GM12878 (cell line): ENCODE data around the gene EML3. TPM values are rescaled to one million over a fixed set of nuclear protein-coding genes. Genes with fewer than 3 reads are reported as not detected.
A peak's percentile ranks its signal among the peaks of the same experiment; 100 is the strongest.

ENCODE experiments used
- ATF2 ChIP-seq: IDR thresholded peaks from 2 replicates; pipeline ENCODE4 v1.6.1; 2012; ENCODE audit warnings: low read length, inconsistent platforms
- ATF7 ChIP-seq: fragments of 450-650 bp; IDR thresholded peaks from 2 replicates; pipeline ENCODE4 v1.6.1; 2016; ENCODE audit warnings: low read depth, mild to moderate bottlenecking
- BACH1 ChIP-seq: fragments of 450-650 bp; IDR thresholded peaks from 2 replicates; pipeline ENCODE4 v1.6.1; 2017; ENCODE audit warnings: mild to moderate bottlenecking, borderline replicate concordance
- BCL11A ChIP-seq: IDR thresholded peaks from 2 replicates; pipeline ENCODE4 v1.6.1; 2011; ENCODE audit warnings: low read depth, low read length
- BHLHE40 ChIP-seq, 2 experiments: fragments of 450-650 bp in 1 of 2; IDR thresholded peaks; 2 replicates each; pipeline ENCODE4 v1.6.1; 2011 to 2017; ENCODE audit warnings: low read depth in 2 of 2, borderline replicate concordance in 1 of 2, improper control_type of control experiment in 1 of 2, low read length in 1 of 2, mild to moderate bottlenecking in 1 of 2
- CBX5 ChIP-seq: sonication (generic); IDR thresholded peaks from 2 replicates; pipeline ENCODE4 v1.6.1; 2016; ENCODE audit warnings: low read depth, moderate library complexity, mild to moderate bottlenecking, inconsistent platforms
- CHD4 ChIP-seq: fragments of 200-600 bp; sonication (generic); IDR thresholded peaks from 2 replicates; pipeline ENCODE4 v1.6.1; 2016; ENCODE audit warnings: mild to moderate bottlenecking
- DPF2 ChIP-seq: fragments of 450-650 bp; IDR thresholded peaks from 2 replicates; pipeline ENCODE4 v1.6.1; 2017; ENCODE audit warnings: mild to moderate bottlenecking
- E4F1 ChIP-seq: fragments of 450-650 bp; IDR thresholded peaks from 2 replicates; pipeline ENCODE4 v1.6.1; 2018; ENCODE audit warnings: borderline replicate concordance, mild to moderate bottlenecking; ENCODE audit not compliant: partially characterized antibody
- FOS ChIP-seq: IDR thresholded peaks from 3 replicates; pipeline ENCODE4 v1.6.1; 2011; ENCODE audit warnings: borderline replicate concordance; ENCODE audit not compliant: insufficient read length; ENCODE audit errors: extremely low read depth
- HDAC2 ChIP-seq: fragments of 200-600 bp; sonication (generic); IDR thresholded peaks from 2 replicates; pipeline ENCODE4 v1.6.1; 2017
- HDGF ChIP-seq: fragments of 450-650 bp; IDR thresholded peaks from 2 replicates; pipeline ENCODE4 v1.6.1; 2016; ENCODE audit warnings: antibody characterized with exemption
- HSF1 ChIP-seq: fragments of 150-350 bp; IDR thresholded peaks from 2 replicates; pipeline ENCODE4 v1.6.1; 2014; ENCODE audit warnings: mild to moderate bottlenecking, low read depth, low read length
- IRF4 ChIP-seq: IDR thresholded peaks from 2 replicates; pipeline ENCODE4 v1.6.1; 2011; ENCODE audit warnings: low read depth, low read length
- JUND ChIP-seq: IDR thresholded peaks from 2 replicates; pipeline ENCODE4 v1.6.1; 2012; ENCODE audit warnings: low read depth, mild to moderate bottlenecking, low read length, improper control_type of control experiment, moderate library complexity
- LARP7 ChIP-seq: fragments of 450-650 bp; IDR thresholded peaks from 2 replicates; pipeline ENCODE4 v1.6.1; 2017; ENCODE audit warnings: mild to moderate bottlenecking
- MEF2A ChIP-seq: IDR thresholded peaks from 2 replicates; pipeline ENCODE4 v1.6.1; 2011; ENCODE audit warnings: low read depth, mild to moderate bottlenecking, low read length, moderate library complexity; ENCODE audit not compliant: insufficient read depth
- MLLT1 ChIP-seq: fragments of 450-650 bp; IDR thresholded peaks from 2 replicates; pipeline ENCODE4 v1.6.1; 2016; ENCODE audit warnings: mild to moderate bottlenecking
- MYB ChIP-seq: fragments of 150-350 bp; IDR thresholded peaks from 2 replicates; pipeline ENCODE4 v1.6.1; 2014; ENCODE audit warnings: mild to moderate bottlenecking, low read depth, low read length, borderline replicate concordance
- NBN ChIP-seq: fragments of 450-650 bp; IDR thresholded peaks from 2 replicates; pipeline ENCODE4 v1.6.1; 2016
- NFXL1 ChIP-seq: fragments of 450-650 bp; IDR thresholded peaks from 2 replicates; pipeline ENCODE4 v1.6.1; 2017; ENCODE audit warnings: antibody characterized with exemption, mild to moderate bottlenecking, borderline replicate concordance
- NR2F1 ChIP-seq: fragments of 450-650 bp; conservative IDR thresholded peaks from 2 replicates; pipeline ENCODE4 v1.6.1; 2017; ENCODE audit warnings: mild to moderate bottlenecking
- PAX8 ChIP-seq: fragments of 450-650 bp; IDR thresholded peaks from 2 replicates; pipeline ENCODE4 v1.6.1; 2017; ENCODE audit warnings: mild to moderate bottlenecking, moderate library complexity
- SREBF2 ChIP-seq: IDR thresholded peaks from 2 replicates; pipeline ENCODE4 v1.6.1; 2012; ENCODE audit warnings: mild to moderate bottlenecking, low read length
- YBX1 ChIP-seq: fragments of 450-650 bp; IDR thresholded peaks from 2 replicates; pipeline ENCODE4 v1.6.1; 2016; ENCODE audit warnings: antibody characterized with exemption
- ZNF24 ChIP-seq: fragments of 450-650 bp; IDR thresholded peaks from 2 replicates; pipeline ENCODE4 v1.6.1; 2017; ENCODE audit warnings: antibody characterized with exemption, mild to moderate bottlenecking
- ZZZ3 ChIP-seq: IDR thresholded peaks from 2 replicates; pipeline ENCODE4 v1.6.1; 2011; ENCODE audit warnings: low read depth; ENCODE audit not compliant: control insufficient read depth, insufficient read length
- polyA plus RNA-seq, 11 experiments: library from polyadenylated mRNA; depleted of rRNA in 4 of 11; unstranded in 6 of 11; stranded (reverse) in 5 of 11; fragments of >200 nt; fragmentation: Nextera tagmentation in 4 of 11; fragmentation: Illumina TruSeq in 1 of 11; extraction: Ambion mirVana in 4 of 11; extraction: Trizol in 1 of 11; gene quantifications; 1 replicate in 1 of 11; 2 replicates in 10 of 11; pipeline versions ENCODE4 v1.2.1 to v1.2.3, GENCODE V29; 2011 to 2016; ENCODE audit warnings: inconsistent platforms in 2 of 11, missing spikeins in 2 of 11, low read depth in 1 of 11
- total RNA-seq, 4 experiments: library from RNA; depleted of rRNA in 3 of 4; stranded (reverse); fragments of >200 nt in 3 of 4; fragmentation: Illumina TruSeq in 1 of 4; extraction: Trizol in 1 of 4; gene quantifications; 2 replicates each; pipeline versions ENCODE4 v1.2.1 to v1.2.3, GENCODE V29; 2013 to 2021

The EML3 gene
- total and polyA plus RNA-seq, 10 of the 15 experiments (the other 5 are each of a cell fraction or from before 2014, with no cell fraction given): 0.58 to 82.5 (median 24.8) TPM

GRCh38 chr11:62573592-62574362, 38.8 kb downstream of the EML3 start, which contains the start of gene EEF1G (continued):
- TF ChIP-seq HSF1: peak; percentile 97
- TF ChIP-seq JUND: 0 out of 2 replicates have a peak, but pooled peaks have one; percentile 14
- 0 out of 2 replicates have a peak, but pooled peaks have one; percentile 4 for TF ChIP-seq ATF7
- TF ChIP-seq MLLT1: peak; percentile 70
- no peak for TF ChIP-seq ATF2
- TF ChIP-seq NBN: peak; percentile 90
- no peak for TF ChIP-seq FOS
- peak; percentile 48; the same call in 1 of the 2 replicates for TF ChIP-seq IRF4
- peak; percentile 31; the same call in 1 of the 2 replicates for TF ChIP-seq NR2F1
- TF ChIP-seq NFXL1: no peak
- TF ChIP-seq SREBF2: no peak
- TF ChIP-seq HDGF: peak; percentile 89
- TF ChIP-seq BCL11A: 0 out of 2 replicates have a peak, but pooled peaks have one; percentile 9
- no peak for TF ChIP-seq ZZZ3
- TF ChIP-seq MEF2A: no peak
- no peak for TF ChIP-seq CBX5
- TF ChIP-seq LARP7: peak; percentile 53; the same call in 1 of the 2 replicates
- no peak for TF ChIP-seq DPF2
- TF ChIP-seq CHD4: no peak
- no peak for TF ChIP-seq HDAC2
- no peak for TF ChIP-seq BHLHE40 (IDR thresholded peaks at IDR 0.05; ENCODE audit: borderline replicate concordance in 1 of 2, low read depth in 2 of 2, low read length in 1 of 2)
- no peak for TF ChIP-seq MYB
- peak; percentile 99 for TF ChIP-seq E4F1
- TF ChIP-seq PAX8: no peak
- no peak; the same call in 1 of the 2 replicates for TF ChIP-seq BACH1
- no peak for TF ChIP-seq ZNF24
- no peak for TF ChIP-seq YBX1
